ES-I3 (cell line): Measurements from ENCODE around the gene SSBP2.
"Not testable (repeated sequence)": the region's sequence is repeated elsewhere in the genome, so short reads cannot be mapped to it uniquely, and the experiment has no call there.

ENCODE experiments used
- H3K36me3 ChIP-seq: 2 replicates; pipeline ENCODE4 v1.6.1; 2013; ENCODE audit warnings: mild to moderate bottlenecking, low read length, control low read depth, moderate library complexity; ENCODE audit not compliant: insufficient read depth
- H3K4me1 ChIP-seq: 2 replicates; pipeline ENCODE4 v1.6.1; 2013; ENCODE audit warnings: mild to moderate bottlenecking, control low read depth, low read length; ENCODE audit not compliant: insufficient read depth
- H3K9ac ChIP-seq: 2 replicates; pipeline ENCODE4 v1.6.1; 2013; ENCODE audit warnings: low read depth, mild to moderate bottlenecking, low read length, moderate library complexity
- H3K9me3 ChIP-seq: 2 replicates; pipeline ENCODE4 v1.6.1; 2013; ENCODE audit warnings: mild to moderate bottlenecking, low read length, moderate library complexity; ENCODE audit not compliant: control insufficient read depth, insufficient read depth

The SSBP2 gene

DNA sequence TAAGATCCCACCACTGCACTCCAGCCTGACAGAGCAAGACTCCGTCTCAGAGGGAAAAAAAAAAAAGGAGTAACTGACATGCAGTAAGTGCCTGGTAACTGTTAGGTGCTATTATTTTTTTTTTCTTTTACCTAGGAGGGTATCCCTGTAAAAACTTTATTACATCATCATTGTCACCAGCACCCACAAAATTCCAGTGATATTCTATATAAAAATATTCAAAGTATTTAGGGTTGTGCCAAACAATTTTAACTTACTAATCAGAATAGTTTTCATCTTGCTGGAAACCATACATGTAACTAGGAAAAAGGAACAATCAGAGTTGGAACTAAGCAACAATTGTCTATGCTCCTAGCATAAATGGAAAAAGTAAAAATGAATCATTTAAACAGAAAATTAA lies 112.4 kb downstream of the SSBP2 start:
- Histone ChIP-seq H3K9ac (no peak overlapping the region), H3K4me1 (no peaks in the 10 kb centered on the region), H3K36me3 (no peaks in the 10 kb centered on the region), H3K9me3 (no peaks in the 10 kb centered on the region)

DNA sequence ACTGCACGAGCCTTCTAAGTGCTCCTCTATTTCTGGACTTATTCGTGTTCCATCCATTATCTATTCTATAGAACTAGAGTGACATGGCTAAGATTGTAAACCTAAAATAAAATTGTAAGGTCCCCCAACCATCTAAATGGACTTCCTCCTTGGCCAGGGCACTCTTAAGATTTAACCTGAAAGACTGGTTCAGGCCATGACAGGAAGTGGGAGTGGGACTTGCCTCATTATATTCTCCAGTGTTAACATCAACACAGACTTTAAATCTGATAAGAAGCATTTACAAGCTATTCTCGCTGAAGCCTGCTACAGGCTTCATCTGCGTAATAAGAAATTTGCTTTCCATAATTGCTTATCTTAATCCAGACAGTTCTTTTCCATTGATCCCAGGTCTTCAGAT lies 117.0 kb downstream of the SSBP2 start:
- Histone ChIP-seq H3K4me1 (no peaks in the 10 kb centered on the region), H3K9me3 (no peaks in the 10 kb centered on the region), H3K36me3 (no peaks in the 10 kb centered on the region), H3K9ac (no peak overlapping the region)

DNA sequence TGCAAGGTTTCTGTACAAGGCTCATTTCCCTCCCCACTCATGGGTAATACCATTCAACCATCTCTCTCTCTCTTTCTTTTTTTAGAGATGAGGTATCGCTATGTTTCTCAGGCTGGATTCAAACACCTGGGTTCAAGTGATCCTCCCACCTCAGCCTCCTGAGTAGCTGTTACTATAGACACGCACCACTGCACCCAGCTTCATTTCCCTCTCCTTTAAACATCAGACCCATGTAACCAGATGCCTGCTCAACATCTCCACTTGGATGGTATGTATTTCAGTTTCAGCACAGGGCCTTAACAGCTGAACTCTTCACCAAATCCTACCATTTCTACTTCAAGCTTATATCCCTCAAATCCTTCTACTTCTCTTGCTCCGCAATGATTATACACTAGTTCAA lies 117.4 kb downstream of the SSBP2 start:
- Histone ChIP-seq H3K36me3 (no peaks in the 10 kb centered on the region), H3K9ac (no peak overlapping the region), H3K9me3 (no peaks in the 10 kb centered on the region), H3K4me1 (no peaks in the 10 kb centered on the region)

DNA sequence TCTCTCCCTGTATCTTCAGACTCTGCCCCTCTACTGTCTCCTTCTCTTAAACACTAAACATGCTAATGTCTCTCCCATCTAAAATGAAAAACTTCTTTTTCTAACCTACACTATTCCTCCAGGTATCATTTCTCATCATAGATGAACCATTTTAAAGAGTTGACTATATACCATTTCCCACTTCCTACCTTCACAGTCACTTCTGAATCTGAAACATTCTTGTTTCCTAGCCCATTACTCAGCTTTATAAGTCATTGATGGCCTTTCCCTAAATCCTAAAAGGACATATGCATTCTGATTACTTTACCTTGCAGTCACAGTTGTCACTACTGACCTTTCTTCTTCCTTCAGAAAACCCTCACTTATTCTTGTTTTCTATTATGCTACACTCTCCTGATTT lies 118.2 kb downstream of the SSBP2 start:
- Histone ChIP-seq H3K9ac (no peak overlapping the region), H3K36me3 (no peaks in the 10 kb centered on the region), H3K9me3 (no peaks in the 10 kb centered on the region), H3K4me1 (no peaks in the 10 kb centered on the region)

DNA sequence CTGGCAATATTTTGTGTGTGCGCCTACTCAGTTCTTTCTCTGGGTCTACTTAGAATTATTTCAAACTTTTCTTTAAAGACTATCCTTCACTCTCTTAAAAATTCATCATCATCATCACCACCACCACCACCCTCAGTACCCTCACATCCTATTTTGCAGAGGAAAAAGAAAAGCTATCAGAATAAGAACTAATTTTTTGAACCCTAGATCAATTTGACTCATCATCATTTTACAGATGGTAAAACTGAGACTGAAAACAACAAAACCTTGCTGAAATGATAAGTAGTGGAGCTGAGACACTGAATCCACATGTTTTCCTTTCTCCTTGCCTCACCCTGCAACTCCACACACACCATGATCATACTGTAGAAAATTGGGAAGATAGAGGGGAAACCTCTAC lies 119.3 kb downstream of the SSBP2 start:
- Histone ChIP-seq H3K9me3 (no peaks in the 10 kb centered on the region), H3K9ac (no peak overlapping the region), H3K36me3 (no peaks in the 10 kb centered on the region), H3K4me1 (no peaks in the 10 kb centered on the region)

DNA sequence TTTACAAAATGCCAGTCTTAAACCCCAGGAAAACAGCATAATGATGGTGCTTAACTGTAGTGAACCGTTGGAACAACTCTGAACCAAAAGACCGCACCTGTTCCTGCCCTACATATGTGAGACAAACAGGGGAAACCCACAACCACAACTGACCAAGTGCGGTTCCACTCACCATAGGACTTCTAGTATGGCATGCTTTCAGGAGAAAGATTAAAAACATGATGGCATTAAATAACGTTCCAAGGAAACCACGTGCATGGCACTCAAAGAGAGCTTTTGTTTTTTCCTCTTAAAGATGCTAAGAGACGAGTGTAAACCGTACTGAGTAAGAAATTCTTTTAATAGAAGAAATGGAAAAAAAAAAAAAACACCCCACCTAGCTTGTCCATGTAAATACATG lies 119.8 kb downstream of the SSBP2 start:
- no peaks in the 10 kb centered on the region for H3K36me3 ChIP-seq
- H3K9ac ChIP-seq, result no peak overlapping the region
- H3K4me1 ChIP-seq, result no peaks in the 10 kb centered on the region
- H3K9me3 ChIP-seq, result no peaks in the 10 kb centered on the region

DNA sequence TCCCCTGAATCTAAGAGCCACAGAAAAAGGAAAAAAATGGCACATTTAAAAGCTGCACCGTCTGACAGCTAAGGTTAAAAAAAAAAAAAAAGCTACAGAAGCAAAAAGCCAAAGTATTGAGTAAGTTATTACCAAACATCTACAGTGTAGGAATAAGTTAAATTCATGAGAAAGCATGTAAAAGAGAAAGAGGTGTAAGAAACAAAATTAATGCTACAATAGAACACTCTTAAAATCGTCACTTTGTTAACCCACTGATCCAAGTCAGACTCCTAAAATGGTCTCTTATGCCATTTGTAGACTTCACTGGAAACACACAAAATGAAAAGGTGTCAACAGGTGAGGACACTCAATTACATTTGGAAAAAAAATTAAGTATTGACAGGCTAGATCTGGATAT lies 120.2 kb downstream of the SSBP2 start:
- Histone ChIP-seq H3K4me1 (no peaks in the 10 kb centered on the region), H3K9me3 (no peaks in the 10 kb centered on the region)

DNA sequence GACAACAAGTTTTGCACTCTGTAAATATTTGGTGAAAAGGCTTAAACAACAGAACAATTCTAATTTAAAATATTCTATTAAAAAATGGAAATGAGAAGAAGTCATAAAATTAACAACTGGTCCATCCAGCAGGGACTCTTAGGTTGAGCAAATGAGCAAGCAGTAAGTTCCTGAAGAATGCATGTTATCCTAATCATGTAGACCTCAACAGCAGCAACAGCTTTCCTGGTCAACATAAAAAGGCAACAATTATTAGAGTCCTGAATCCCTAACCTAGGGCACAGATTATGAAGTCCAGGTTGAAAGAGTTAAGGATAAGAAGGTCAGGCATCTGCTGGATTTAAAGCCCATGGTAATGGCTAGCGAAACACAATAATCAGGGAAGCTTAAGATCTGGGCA lies 120.9 kb downstream of the SSBP2 start:
- H3K9me3 ChIP-seq, result no peaks in the 10 kb centered on the region
- H3K4me1 ChIP-seq, result no peaks in the 10 kb centered on the region
- no peak overlapping the region for H3K9ac ChIP-seq
- no peaks in the 10 kb centered on the region for H3K36me3 ChIP-seq

More for the DNA sequence above, 120.2 kb downstream of the SSBP2 start:
- Histone ChIP-seq H3K9ac (no peak overlapping the region), H3K36me3 (no peaks in the 10 kb centered on the region)

DNA sequence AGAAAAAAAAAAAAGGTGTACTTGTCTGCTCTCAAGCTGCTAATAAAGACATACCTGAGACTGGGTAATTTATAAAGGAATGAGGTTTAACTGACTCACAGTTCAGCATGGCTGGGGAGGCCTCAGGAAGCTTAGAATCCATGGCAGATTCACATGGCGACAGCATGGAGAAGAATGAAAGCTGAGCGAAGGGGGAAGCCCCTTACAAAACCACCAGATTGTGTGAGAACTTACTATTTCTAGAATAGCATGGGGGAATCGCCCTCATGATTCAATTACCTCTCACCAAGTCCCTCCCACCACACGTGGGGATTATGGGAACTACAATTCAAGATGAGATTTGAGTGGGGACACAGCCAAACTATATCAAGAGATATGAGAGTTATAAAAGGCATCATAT lies 122.8 kb downstream of the SSBP2 start:
- H3K9ac ChIP-seq, H3K36me3 ChIP-seq, H3K4me1 ChIP-seq, H3K9me3 ChIP-seq: not testable (repeated sequence)

DNA sequence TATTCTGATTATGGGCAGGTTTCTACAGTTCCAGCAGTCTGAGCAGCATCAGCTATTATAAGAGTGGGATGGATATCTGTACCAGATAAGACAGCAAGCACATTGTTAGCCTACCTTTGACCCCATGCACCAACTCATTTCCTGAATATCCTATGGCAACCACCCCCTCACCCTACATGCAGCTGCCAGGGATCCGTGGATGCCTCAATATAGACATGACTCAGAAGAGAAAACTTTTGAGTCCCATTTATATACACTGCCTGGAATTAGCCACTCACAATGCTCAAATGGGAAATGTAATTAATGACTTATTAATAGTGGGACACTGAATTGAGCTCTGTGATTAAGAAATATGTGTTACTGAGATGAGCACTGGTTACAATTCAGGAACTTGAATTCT lies 124.4 kb downstream of the SSBP2 start:
- Histone ChIP-seq H3K36me3 (no peaks in the 10 kb centered on the region), H3K4me1 (no peaks in the 10 kb centered on the region), H3K9me3 (no peaks in the 10 kb centered on the region), H3K9ac (no peak overlapping the region)

DNA sequence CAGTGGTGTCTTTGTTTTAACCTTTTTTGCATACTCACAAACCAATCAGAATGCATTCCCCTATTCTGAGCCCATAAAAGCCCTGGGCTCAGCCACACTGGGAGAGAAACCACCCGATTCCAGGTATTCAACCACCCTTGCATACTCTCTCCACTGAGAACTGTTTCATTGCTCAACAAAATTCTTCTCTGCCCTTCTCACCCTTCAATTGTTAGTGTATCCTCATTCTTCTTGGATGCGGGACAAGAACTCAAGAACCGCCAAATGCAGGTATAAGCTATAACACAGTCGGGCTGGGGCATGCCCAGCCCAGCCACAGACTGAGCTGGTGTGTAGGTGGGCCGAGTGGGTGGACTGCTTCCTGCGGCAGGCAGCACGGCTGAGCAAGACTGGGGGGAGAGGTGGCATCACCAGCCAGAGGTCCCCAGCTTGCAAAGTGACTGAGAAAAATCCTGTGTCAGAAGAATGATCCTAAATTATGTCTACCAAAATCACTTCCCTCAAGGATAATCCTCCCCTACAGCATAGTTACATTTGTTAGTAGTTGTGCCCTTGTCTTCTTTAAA lies 141.0 kb downstream of the SSBP2 start:
- Histone ChIP-seq H3K9me3 (peaks cover 8% of the 10 kb centered on the region), H3K9ac (no peak overlapping the region), H3K36me3 (no peaks in the 10 kb centered on the region; the same call in 1 of the 2 replicates), H3K4me1 (peaks cover 10% of the 10 kb centered on the region; the same call in 1 of the 2 replicates)

DNA sequence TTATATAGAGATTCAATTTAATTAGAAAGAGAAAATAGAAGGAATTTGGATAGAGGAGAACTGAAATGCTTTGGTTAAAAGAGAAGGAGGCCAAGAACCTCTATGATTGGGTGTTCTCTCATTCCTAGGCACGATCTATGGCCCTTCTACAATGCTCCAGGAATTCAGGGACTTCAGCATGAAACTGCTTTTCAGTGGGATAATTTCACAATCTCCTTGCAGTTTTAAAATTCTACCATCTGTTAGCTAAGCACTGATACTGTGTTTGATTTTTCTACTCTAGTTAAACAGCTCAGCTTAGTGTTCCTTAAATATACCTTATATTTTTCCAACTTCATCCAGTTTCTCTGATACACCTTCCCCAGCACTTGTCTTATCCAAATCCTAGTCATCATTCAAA lies 141.9 kb downstream of the SSBP2 start:
- peaks cover 10% of the 10 kb centered on the region; the same call in 1 of the 2 replicates for H3K4me1 ChIP-seq

DNA sequence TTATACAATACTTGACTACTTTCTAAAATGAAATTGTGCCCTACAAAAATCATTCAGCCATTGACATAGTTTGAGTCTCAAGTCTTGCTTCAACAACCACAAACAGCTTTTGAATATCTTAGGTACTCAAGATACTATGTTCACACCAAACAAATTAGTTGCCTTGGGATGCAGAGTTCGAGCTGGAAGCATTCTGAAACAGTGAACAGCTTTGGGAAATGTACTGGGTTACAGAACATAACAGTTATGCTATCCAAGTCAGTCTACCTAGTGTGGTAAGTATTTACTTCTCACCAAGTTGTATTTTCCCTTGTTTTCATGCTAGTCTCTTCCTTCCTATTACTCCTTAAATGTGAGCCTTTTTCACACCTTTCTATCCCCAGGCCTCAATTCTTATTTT lies 143.2 kb downstream of the SSBP2 start:
- H3K36me3 ChIP-seq, result no peaks in the 10 kb centered on the region; the same call in 1 of the 2 replicates
- no peak overlapping the region for H3K9ac ChIP-seq
- peaks cover 12% of the 10 kb centered on the region; the same call in 1 of the 2 replicates for H3K4me1 ChIP-seq
- peaks cover 8% of the 10 kb centered on the region for H3K9me3 ChIP-seq

More for the DNA sequence above, 141.9 kb downstream of the SSBP2 start:
- Histone ChIP-seq H3K9ac (no peak overlapping the region), H3K36me3 (no peaks in the 10 kb centered on the region; the same call in 1 of the 2 replicates), H3K9me3 (peaks cover 8% of the 10 kb centered on the region)

DNA sequence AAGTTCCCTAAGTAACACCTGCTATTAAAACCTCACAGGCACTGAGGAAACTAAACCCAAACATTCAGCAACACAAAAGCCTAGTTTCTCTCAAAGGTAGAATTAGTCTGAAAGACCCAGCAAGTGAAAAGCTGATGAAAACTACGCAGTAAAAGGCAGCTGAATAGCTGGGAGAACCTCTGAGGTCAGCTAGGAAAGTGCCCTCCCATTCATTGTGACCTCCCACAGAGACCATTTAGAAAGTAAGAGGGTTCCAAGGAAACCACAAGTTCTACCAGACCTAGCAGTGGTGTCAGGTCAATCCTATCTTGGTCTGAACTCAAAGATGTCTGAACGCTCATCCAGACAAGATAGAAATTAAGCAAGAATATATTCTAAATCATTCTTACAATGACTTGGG lies 144.7 kb downstream of the SSBP2 start:
- Histone ChIP-seq H3K36me3 (no peaks in the 10 kb centered on the region; the same call in 1 of the 2 replicates), H3K4me1 (peaks cover 18% of the 10 kb centered on the region), H3K9ac (no peak overlapping the region)

DNA sequence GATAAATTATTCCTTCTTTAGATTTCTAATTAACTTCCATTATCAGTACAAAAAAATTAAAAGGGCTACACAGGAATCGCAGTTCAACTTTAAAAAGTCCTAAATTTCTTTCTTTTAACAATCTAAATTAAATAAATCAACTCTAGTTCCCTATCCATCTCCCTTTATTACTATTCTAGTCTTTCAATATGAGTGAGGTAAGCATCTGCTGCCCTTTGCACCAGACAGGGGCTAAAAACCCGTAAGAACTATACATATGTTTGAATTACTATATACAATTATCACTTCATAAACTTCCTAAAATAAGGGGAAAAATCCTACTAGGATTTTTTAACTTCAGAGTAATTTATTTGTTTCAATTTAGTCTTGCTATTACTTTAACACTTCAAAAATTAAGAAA lies 145.6 kb downstream of the SSBP2 start:
- Histone ChIP-seq H3K36me3 (no peaks in the 10 kb centered on the region; the same call in 1 of the 2 replicates), H3K9me3 (peaks cover 8% of the 10 kb centered on the region), H3K9ac (no peak overlapping the region), H3K4me1 (peaks cover 18% of the 10 kb centered on the region)

More for the DNA sequence above, 144.7 kb downstream of the SSBP2 start:
- H3K9me3 ChIP-seq, result peaks cover 8% of the 10 kb centered on the region

DNA sequence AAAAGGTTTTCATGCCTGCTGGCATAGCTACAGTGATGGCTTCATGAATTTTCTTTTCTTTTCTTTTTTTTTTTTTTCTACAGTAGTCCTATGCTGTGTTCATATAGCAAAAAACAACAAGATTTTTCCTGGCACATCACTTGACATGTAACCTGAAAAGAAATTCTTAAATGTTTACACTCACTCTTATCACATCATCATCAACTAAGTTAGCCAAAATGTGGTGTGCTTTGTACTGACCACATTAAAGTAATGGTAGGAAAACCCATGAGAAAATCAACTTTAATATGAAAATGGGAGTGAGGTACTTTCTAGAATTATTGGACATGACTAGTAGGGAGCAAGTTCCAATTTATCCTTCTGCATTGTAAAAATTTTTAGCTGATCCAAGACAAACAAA lies 146.7 kb downstream of the SSBP2 start:
- Histone ChIP-seq H3K36me3 (no peaks in the 10 kb centered on the region), H3K9ac (no peak overlapping the region), H3K4me1 (peaks cover 18% of the 10 kb centered on the region), H3K9me3 (no peaks in the 10 kb centered on the region)
